CD14-positive monocyte (primary cell): ENCODE results near the gene G2E3. TPM values are rescaled to one million over a fixed set of nuclear protein-coding genes. Genes with fewer than 3 reads are reported as not detected.

Source experiments
- DNase-seq, 3 donors: peaks; one replicate each; pipeline ENCODE4 v3.0.0-alpha.2; 2011 to 2022
- H2AFZ ChIP-seq: 2 replicates; pipeline ENCODE4 v1.6.0; 2012; ENCODE audit warnings: mild to moderate bottlenecking, low read depth, low read length, inconsistent platforms; ENCODE audit not compliant: insufficient read depth, poor library complexity, severe bottlenecking
- H3K27ac ChIP-seq, 2 donors: 1 replicate in 1 of 2; 2 replicates in 1 of 2; pipeline ENCODE4 v1.5.1; 2012 to 2013; ENCODE audit warnings: low read length in 2 of 2, control low read depth in 1 of 2, inconsistent platforms in 1 of 2, low read depth in 1 of 2, mild to moderate bottlenecking in 1 of 2
- H3K27me3 ChIP-seq, 2 donors: one replicate each; pipeline versions ENCODE4 v1.6.0 to v1.6.1; 2011 to 2013; ENCODE audit warnings: low read length in 2 of 2; ENCODE audit not compliant: control insufficient read depth in 2 of 2, insufficient read depth in 2 of 2
- H3K36me3 ChIP-seq, 2 donors: replicated peaks in 1 of 2; 1 replicate in 1 of 2; 2 replicates in 1 of 2; pipeline versions ENCODE4 v1.5.1 to v1.6.1; 2012 to 2013; ENCODE audit warnings: low read length in 2 of 2, control low read depth in 1 of 2, inconsistent platforms in 1 of 2, mild to moderate bottlenecking in 1 of 2; ENCODE audit not compliant: insufficient read depth in 2 of 2, control insufficient read depth in 1 of 2
- H3K4me1 ChIP-seq, 2 donors: 1 replicate in 1 of 2; 2 replicates in 1 of 2; pipeline versions ENCODE4 v1.5.1 to v1.6.1; 2012 to 2013; ENCODE audit warnings: low read length in 2 of 2, control low read depth in 1 of 2, inconsistent platforms in 1 of 2, mild to moderate bottlenecking in 1 of 2, moderate library complexity in 1 of 2; ENCODE audit not compliant: insufficient read depth in 2 of 2, control insufficient read depth in 1 of 2
- H3K4me2 ChIP-seq: replicated peaks from 2 replicates; pipeline ENCODE3; 2012; ENCODE audit warnings: low read length, moderate library complexity, mild to moderate bottlenecking; ENCODE audit not compliant: poor library complexity, severe bottlenecking; ENCODE audit errors: extremely low read depth
- H3K4me3 ChIP-seq, 3 experiments: fragments of 200-600 bp in 1 of 3; sonication (generic) in 1 of 3; replicated peaks in 1 of 3; 1 replicate in 2 of 3; 2 replicates in 1 of 3; pipeline ENCODE4 v1.5.1; 2011 to 2013; ENCODE audit warnings: low read length in 3 of 3, mild to moderate bottlenecking in 3 of 3, control low read depth in 2 of 3, low read depth in 2 of 3, inconsistent platforms in 1 of 3, moderate library complexity in 1 of 3
- H3K79me2 ChIP-seq: 2 replicates; pipeline ENCODE4 v1.6.0; 2012; ENCODE audit warnings: mild to moderate bottlenecking, control low read depth, inconsistent platforms, low read length, moderate library complexity; ENCODE audit not compliant: insufficient read depth
- H3K9ac ChIP-seq: 2 replicates; pipeline ENCODE4 v1.6.0; 2017; ENCODE audit warnings: low read length, mild to moderate bottlenecking; ENCODE audit not compliant: insufficient read depth, poor library complexity, severe bottlenecking
- H3K9me3 ChIP-seq, 2 donors: replicated peaks in 1 of 2; 1 replicate in 1 of 2; 2 replicates in 1 of 2; pipeline versions ENCODE4 v1.5.1 to v1.6.1; 2012 to 2013; ENCODE audit warnings: low read length in 2 of 2, control low read depth in 1 of 2; ENCODE audit not compliant: control insufficient read depth in 1 of 2, insufficient read depth in 1 of 2
- H4K20me1 ChIP-seq: 2 replicates; pipeline ENCODE4 v1.6.0; 2012; ENCODE audit warnings: mild to moderate bottlenecking, low read length, control low read depth, moderate library complexity; ENCODE audit not compliant: insufficient read depth
- H3K27ac Mint-ChIP-seq, 7 donors: one replicate each; pipeline ENCODE4 v1.8.0; 2020; ENCODE audit warnings: mild to moderate bottlenecking in 7 of 7, mixed read lengths in 7 of 7, moderate library complexity in 6 of 7, inconsistent platforms in 2 of 7
- H3K27me3 Mint-ChIP-seq, 3 donors: one replicate each; pipeline ENCODE4 v1.8.0; 2021 to 2022; ENCODE audit warnings: low read depth in 3 of 3, mild to moderate bottlenecking in 3 of 3, mixed read lengths in 3 of 3, moderate library complexity in 3 of 3, inconsistent platforms in 1 of 3
- H3K36me3 Mint-ChIP-seq, 2 donors: one replicate each; pipeline ENCODE4 v1.8.0; 2020; ENCODE audit warnings: mixed read lengths in 2 of 2, inconsistent platforms in 1 of 2, mild to moderate bottlenecking in 1 of 2
- H3K4me1 Mint-ChIP-seq: one replicate; pipeline ENCODE4 v1.8.0; 2020; ENCODE audit warnings: mild to moderate bottlenecking, mixed read lengths
- H3K4me3 Mint-ChIP-seq, 2 donors: one replicate each; pipeline ENCODE4 v1.8.0; 2020; ENCODE audit warnings: mild to moderate bottlenecking in 2 of 2, mixed read lengths in 2 of 2, moderate library complexity in 1 of 2
- H3K9me3 Mint-ChIP-seq, 7 donors: one replicate each; pipeline ENCODE4 v1.8.0; 2020 to 2022; ENCODE audit warnings: mixed read lengths in 7 of 7, mild to moderate bottlenecking in 6 of 7, moderate library complexity in 6 of 7, inconsistent platforms in 2 of 7
- WGBS: methylation state at CpG from one replicate; pipeline ENCODE4 v1.1.5; 2013; ENCODE audit warnings: missing lambda C conversion rate; ENCODE audit not compliant: insufficient coverage; 5-methylcytosine and 5-hydroxymethylcytosine counted together
- intact Hi-C, 2 donors: fragments of 100-400 bp; cut with micrococcal nuclease; formaldehyde crosslinking; loops; one replicate each; pipeline versions ENCODE4 v1.15.0 to v1.15.1; 2023
- polyA plus RNA-seq, 3 donors: library from polyadenylated mRNA; depleted of rRNA in 1 of 3; unstranded in 2 of 3; stranded (reverse) in 1 of 3; fragments of 300-500 nt in 2 of 3; fragments of >200 nt in 1 of 3; fragmentation: Illumina TruSeq in 2 of 3; gene quantifications; 1 replicate in 2 of 3; 2 replicates in 1 of 3; pipeline ENCODE4 v1.2.3, GENCODE V29; 2012 to 2021
- TF ChIP-seq, protein P1 (sequence below): fragments of 200-600 bp; IDR thresholded peaks from one replicate; pipeline ENCODE4 v1.8.0; 2022; ENCODE audit warnings: antibody characterized with exemption, mild to moderate bottlenecking

G2E3 gene
- polyA plus RNA-seq, 3 donors: 5.6 to 12.1 (median 5.6) TPM

- 83% methylated on average over 1 of the region's 2 CpGs for WGBS
- no peak overlapping the region for H3K9ac ChIP-seq
- no peak overlapping the region for H3K4me3 Mint-ChIP-seq
- peaks cover 2% of the 10 kb centered on the region for H3K79me2 ChIP-seq
- H3K4me1 Mint-ChIP-seq: no peaks in the 10 kb centered on the region
- H3K27me3 ChIP-seq: no peaks in the 10 kb centered on the region
- no peaks in the 10 kb centered on the region for H3K9me3 Mint-ChIP-seq
- TF ChIP-seq, protein P1, sequence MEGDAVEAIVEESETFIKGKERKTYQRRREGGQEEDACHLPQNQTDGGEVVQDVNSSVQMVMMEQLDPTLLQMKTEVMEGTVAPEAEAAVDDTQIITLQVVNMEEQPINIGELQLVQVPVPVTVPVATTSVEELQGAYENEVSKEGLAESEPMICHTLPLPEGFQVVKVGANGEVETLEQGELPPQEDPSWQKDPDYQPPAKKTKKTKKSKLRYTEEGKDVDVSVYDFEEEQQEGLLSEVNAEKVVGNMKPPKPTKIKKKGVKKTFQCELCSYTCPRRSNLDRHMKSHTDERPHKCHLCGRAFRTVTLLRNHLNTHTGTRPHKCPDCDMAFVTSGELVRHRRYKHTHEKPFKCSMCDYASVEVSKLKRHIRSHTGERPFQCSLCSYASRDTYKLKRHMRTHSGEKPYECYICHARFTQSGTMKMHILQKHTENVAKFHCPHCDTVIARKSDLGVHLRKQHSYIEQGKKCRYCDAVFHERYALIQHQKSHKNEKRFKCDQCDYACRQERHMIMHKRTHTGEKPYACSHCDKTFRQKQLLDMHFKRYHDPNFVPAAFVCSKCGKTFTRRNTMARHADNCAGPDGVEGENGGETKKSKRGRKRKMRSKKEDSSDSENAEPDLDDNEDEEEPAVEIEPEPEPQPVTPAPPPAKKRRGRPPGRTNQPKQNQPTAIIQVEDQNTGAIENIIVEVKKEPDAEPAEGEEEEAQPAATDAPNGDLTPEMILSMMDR: no peak
- H3K4me2 ChIP-seq: no peak overlapping the region
- intact Hi-C loops: no loop called here
- H3K36me3 Mint-ChIP-seq: peaks cover 46 to 48% of the 10 kb centered on the region in 2 donors
- H3K27me3 Mint-ChIP-seq: peaks cover 0 to 1% (median 0%) of the 10 kb centered on the region in 3 donors
- H2AFZ ChIP-seq: no peak overlapping the region
- peaks cover 17% of the 10 kb centered on the region for H4K20me1 ChIP-seq
- H3K27ac Mint-ChIP-seq: no peak overlapping the region
- H3K4me3 ChIP-seq: no peak overlapping the region
- H3K9me3 ChIP-seq: no peaks in the 10 kb centered on the region
- no peak for DNase-seq
- H3K36me3 ChIP-seq: peaks cover 83 to 96% of the 10 kb centered on the region in 2 donors
- H3K27ac ChIP-seq: peak overlapping the region in 1 of 2 donors; percentile 54
- peaks cover 11 to 14% of the 10 kb centered on the region in 2 donors for H3K4me1 ChIP-seq
Observed at GRCh38 chr14:30657050-30657449, 98.1 kb downstream of the G2E3 start.

DNA sequence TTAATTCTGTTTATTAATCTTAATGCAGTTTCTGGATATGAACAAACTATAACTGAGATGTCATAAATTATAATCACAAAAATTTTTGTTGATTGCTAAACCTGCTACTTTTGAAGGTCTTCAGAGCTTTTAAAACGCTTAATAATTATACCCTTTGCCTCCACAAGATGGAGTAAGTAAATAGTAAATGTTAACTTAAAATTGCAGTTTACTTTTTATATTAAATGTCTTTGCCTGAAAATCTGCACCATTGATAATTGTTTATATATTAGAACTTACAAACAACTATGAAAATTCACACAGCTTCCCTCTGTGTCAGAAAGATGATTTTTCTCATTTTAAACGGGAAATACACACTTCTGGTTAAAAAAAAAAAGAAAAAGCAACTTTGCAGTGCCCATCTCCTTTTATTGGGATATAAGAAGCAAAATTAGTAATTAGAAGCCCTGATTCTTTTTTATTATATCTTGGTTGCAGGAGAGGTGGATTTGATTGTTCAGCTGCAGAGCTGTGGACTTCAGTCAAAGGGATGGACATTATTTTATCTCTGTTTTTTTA is 98.7 kb downstream of the G2E3 start:
- Mint-ChIP-seq H3K27me3 (peaks cover 0 to 1% (median 0%) of the 10 kb centered on the region in 3 donors), H3K27ac (no peak overlapping the region), H3K4me1 (no peaks in the 10 kb centered on the region), H3K4me3 (no peak overlapping the region), H3K36me3 (peaks cover 49 to 52% of the 10 kb centered on the region in 2 donors), H3K9me3 (no peaks in the 10 kb centered on the region)
- TF ChIP-seq, protein P1: no peak
- peaks cover 17% of the 10 kb centered on the region for H4K20me1 ChIP-seq
- no peak overlapping the region for H3K27ac ChIP-seq
- no peak overlapping the region for H2AFZ ChIP-seq
- peaks cover 2% of the 10 kb centered on the region for H3K79me2 ChIP-seq
- intact Hi-C loops: no loop called here
- no CpG with 5 or more reads among the region's 2 CpGs for WGBS
- no peak overlapping the region for H3K9ac ChIP-seq
- H3K27me3 ChIP-seq: no peaks in the 10 kb centered on the region
- no peak for DNase-seq
- no peak overlapping the region for H3K4me2 ChIP-seq
- no peaks in the 10 kb centered on the region for H3K9me3 ChIP-seq
- no peak overlapping the region for H3K4me3 ChIP-seq
- peaks cover 11 to 14% of the 10 kb centered on the region in 2 donors for H3K4me1 ChIP-seq
- H3K36me3 ChIP-seq: peaks cover 81 to 96% of the 10 kb centered on the region in 2 donors
